ENCODE results near the gene GRK6.

GRK6 gene

GRCh38 chr5:177399997-177400868, 26.2 kb upstream of the GRK6 start, which contains the start of gene PFN3:
Gene PFN3 (minus strand): TSS chr5:177400661. CDS start chr5:177400576, 85 bp downstream.
- no peak for TF ChIP-seq CTCF (conservative IDR thresholded peaks at IDR 0.05)
- H3K27ac ChIP-seq, result peak within 1 kb of the TSS; percentile 99

- peak; percentile 80 for TF ChIP-seq CTCF (conservative IDR thresholded peaks at IDR 0.05)
- H3K27ac ChIP-seq, result peak overlapping the region; percentile 99
These were observed 24.0 kb upstream of the GRK6 start for GRCh38 chr5:177402271-177403043.

- peak overlapping the region; percentile 99 for H3K27ac ChIP-seq
- TF ChIP-seq CTCF (conservative IDR thresholded peaks at IDR 0.05), result no peak
These were observed 23.2 kb upstream of the GRK6 start for GRCh38 chr5:177403102-177403791.

- TF ChIP-seq CTCF (conservative IDR thresholded peaks at IDR 0.05), result peak; percentile 85
- peak overlapping the region; percentile 99 for H3K27ac ChIP-seq
These were observed 22.5 kb upstream of the GRK6 start for GRCh38 chr5:177403792-177404640.

GRCh38 chr5:177404641-177405179, 21.8 kb upstream of the GRK6 start:
- H3K27ac ChIP-seq, result peak overlapping the region; percentile 99
- no peak for TF ChIP-seq CTCF (conservative IDR thresholded peaks at IDR 0.05)

GRCh38 chr5:177405312-177405711, 21.2 kb upstream of the GRK6 start:
- no peak for TF ChIP-seq CTCF (conservative IDR thresholded peaks at IDR 0.05)
- H3K27ac ChIP-seq, result peak overlapping the region; percentile 99
